ENCODE data around the gene PDCD1. TPM values are rescaled to one million over a fixed set of nuclear protein-coding genes. Genes with fewer than 3 reads are reported as not detected.

PDCD1 gene
- total RNA-seq, 2 experiments from 2014 or later, result 2.4 to 2.5 TPM

DNA sequence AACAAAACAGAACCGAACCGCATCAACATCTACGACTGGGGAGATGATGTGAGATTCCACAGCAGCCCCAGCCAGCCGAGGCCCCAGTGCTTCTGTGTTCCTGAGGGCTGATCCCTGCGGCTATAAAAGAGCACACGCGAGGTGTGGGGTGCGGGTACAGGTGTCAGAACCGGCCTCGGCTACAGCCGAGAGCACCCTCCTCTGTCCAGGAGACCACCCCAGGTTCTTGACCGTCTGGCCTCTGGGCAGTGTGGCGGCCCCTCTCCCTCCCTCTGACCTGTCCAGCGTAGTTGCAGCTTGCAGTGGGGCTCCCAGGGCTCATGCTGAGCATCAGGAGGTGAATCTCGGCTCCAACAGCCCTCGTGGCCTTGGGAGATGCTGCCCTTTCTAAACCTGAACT, 34.6 kb upstream of the PDCD1 start:
- Mint-ChIP-seq H3K9me3 (ENCODE audit: insufficient read depth) (no peaks in the 10 kb centered on the region), H3K4me3 (no peak overlapping the region), H3K27me3 (ENCODE audit: low read depth) (no peaks in the 10 kb centered on the region), H3K27ac (no peak overlapping the region), H3K36me3 (ENCODE audit: low read depth) (peaks cover 14% of the 10 kb centered on the region), H3K4me1 (ENCODE audit: low read depth) (peaks cover 5% of the 10 kb centered on the region)
- DNase-seq, result no peak
- ChIA-PET CTCF (no interaction called here), POLR2A (no interaction called here)
- ATAC-seq, result no peak

- Mint-ChIP-seq H3K4me3 (no peak overlapping the region), H3K27ac (no peak overlapping the region), H3K9me3 (ENCODE audit: insufficient read depth) (no peaks in the 10 kb centered on the region), H3K36me3 (ENCODE audit: low read depth) (peaks cover 18% of the 10 kb centered on the region), H3K4me1 (ENCODE audit: low read depth) (peaks cover 9% of the 10 kb centered on the region), H3K27me3 (ENCODE audit: low read depth) (no peaks in the 10 kb centered on the region)
- ChIA-PET POLR2A (no interaction called here), CTCF (no interaction called here)
- no peak for DNase-seq
- ATAC-seq, result no peak
Observed at GRCh38 chr2:241892299-241893137, 33.8 kb upstream of the PDCD1 start.

- ChIA-PET POLR2A (no interaction called here), CTCF (no interaction called here)
- DNase-seq (no peak), ATAC-seq (no peak)
- Mint-ChIP-seq H3K27ac (no peak overlapping the region), H3K27me3 (ENCODE audit: low read depth) (no peaks in the 10 kb centered on the region), H3K4me3 (no peak overlapping the region), H3K4me1 (ENCODE audit: low read depth) (peaks cover 9% of the 10 kb centered on the region), H3K36me3 (ENCODE audit: low read depth) (peaks cover 22% of the 10 kb centered on the region), H3K9me3 (ENCODE audit: insufficient read depth) (no peaks in the 10 kb centered on the region)
Observed at GRCh38 chr2:241891988-241892298, 33.2 kb upstream of the PDCD1 start.

- ATAC-seq (no peak), DNase-seq (no peak)
- H3K27ac Mint-ChIP-seq, result no peak overlapping the region
- ChIA-PET POLR2A (no interaction called here), CTCF (no interaction called here)
- H3K36me3 Mint-ChIP-seq (ENCODE audit: low read depth), result peaks cover 25% of the 10 kb centered on the region
- H3K4me3 Mint-ChIP-seq, result no peak overlapping the region
- H3K27me3 Mint-ChIP-seq (ENCODE audit: low read depth), result no peaks in the 10 kb centered on the region
- peaks cover 9% of the 10 kb centered on the region for H3K4me1 Mint-ChIP-seq (ENCODE audit: low read depth)
- H3K9me3 Mint-ChIP-seq (ENCODE audit: insufficient read depth), result no peaks in the 10 kb centered on the region
Observed at GRCh38 chr2:241891315-241891987, 32.8 kb upstream of the PDCD1 start.

- Mint-ChIP-seq H3K4me1 (ENCODE audit: low read depth) (peaks cover 9% of the 10 kb centered on the region), H3K27me3 (ENCODE audit: low read depth) (no peaks in the 10 kb centered on the region), H3K27ac (no peak overlapping the region), H3K4me3 (no peak overlapping the region), H3K36me3 (ENCODE audit: low read depth) (peaks cover 30% of the 10 kb centered on the region), H3K9me3 (ENCODE audit: insufficient read depth) (no peaks in the 10 kb centered on the region)
- CTCF ChIA-PET, result no interaction called here
- ATAC-seq, result no peak
- POLR2A ChIA-PET, result no interaction called here
- no peak for DNase-seq
Observed at GRCh38 chr2:241890524-241891235, 32.0 kb upstream of the PDCD1 start.

DNA sequence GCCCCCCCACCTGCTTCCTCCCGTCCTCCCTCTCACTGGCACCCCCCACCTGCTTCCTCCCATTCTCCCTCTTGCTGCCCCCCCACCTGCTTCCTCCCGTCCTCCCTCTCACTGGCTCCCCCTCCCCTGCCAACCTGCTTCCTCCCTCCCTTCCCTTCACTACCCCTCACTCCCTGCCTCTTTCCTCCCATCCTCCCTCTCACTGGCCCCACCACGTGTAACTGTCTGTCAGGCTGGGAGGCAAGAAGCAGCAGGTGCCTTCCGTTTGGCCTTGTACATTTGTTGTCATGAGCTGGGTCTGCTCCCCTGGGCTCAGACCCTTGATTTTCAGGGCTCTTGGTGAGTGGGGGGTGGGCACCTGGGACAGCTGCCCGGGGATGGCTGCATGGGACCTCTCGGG, 29.9 kb upstream of the PDCD1 start:
- ChIA-PET POLR2A (no interaction called here), CTCF (no interaction called here)
- H3K4me3 Mint-ChIP-seq, result no peak overlapping the region
- peak overlapping the region; percentile 52 for H3K27ac Mint-ChIP-seq
- no peaks in the 10 kb centered on the region for H3K9me3 Mint-ChIP-seq (ENCODE audit: insufficient read depth)
- no peaks in the 10 kb centered on the region for H3K27me3 Mint-ChIP-seq (ENCODE audit: low read depth)
- H3K36me3 Mint-ChIP-seq (ENCODE audit: low read depth), result peaks cover 39% of the 10 kb centered on the region
- ATAC-seq (no peak), DNase-seq (no peak)
- peaks cover 9% of the 10 kb centered on the region for H3K4me1 Mint-ChIP-seq (ENCODE audit: low read depth)

DNA sequence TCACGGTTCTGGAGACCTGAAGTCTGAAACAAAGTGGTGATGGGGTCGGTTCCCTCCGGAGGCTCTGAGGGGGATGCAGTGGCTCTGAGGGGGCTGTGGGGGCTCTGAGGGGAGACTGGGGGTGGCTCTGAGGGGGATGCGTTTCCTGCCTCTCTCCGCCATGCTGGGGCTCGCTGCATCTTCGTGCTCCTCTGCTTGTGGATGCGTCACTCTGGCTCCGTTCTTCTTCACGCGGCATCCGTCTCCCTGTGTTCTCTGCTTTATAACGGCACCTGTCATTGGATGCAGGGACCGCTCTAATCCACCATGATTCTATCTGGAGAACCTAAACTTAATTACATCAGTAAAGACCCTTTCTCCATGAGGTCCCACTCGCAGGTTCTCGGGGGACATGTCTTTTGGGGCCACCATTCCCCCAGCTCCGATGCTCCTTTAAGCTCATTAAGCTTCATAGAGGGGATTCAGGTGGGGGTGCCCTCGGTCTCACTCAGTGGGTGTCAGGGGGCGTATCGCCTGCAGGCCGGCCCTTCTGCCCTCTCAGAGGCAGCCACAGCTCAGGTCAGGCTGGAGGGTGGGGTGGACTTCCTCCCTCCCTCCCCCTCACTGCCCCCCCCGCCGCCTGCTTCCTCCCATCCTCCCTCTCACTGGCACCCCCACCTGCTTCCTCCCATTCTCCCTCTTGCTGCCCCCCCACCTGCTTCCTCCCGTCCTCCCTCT, 29.3 kb upstream of the PDCD1 start:
- ATAC-seq (no peak), DNase-seq (no peak)
- no peak overlapping the region for H3K4me3 Mint-ChIP-seq
- no peaks in the 10 kb centered on the region for H3K9me3 Mint-ChIP-seq (ENCODE audit: insufficient read depth)
- H3K4me1 Mint-ChIP-seq (ENCODE audit: low read depth), result peaks cover 12% of the 10 kb centered on the region
- no peaks in the 10 kb centered on the region for H3K27me3 Mint-ChIP-seq (ENCODE audit: low read depth)
- POLR2A ChIA-PET, result no interaction called here
- H3K36me3 Mint-ChIP-seq (ENCODE audit: low read depth), result peaks cover 42% of the 10 kb centered on the region
- peak overlapping the region; percentile 43 for H3K27ac Mint-ChIP-seq
- CTCF ChIA-PET, result no interaction called here

DNA sequence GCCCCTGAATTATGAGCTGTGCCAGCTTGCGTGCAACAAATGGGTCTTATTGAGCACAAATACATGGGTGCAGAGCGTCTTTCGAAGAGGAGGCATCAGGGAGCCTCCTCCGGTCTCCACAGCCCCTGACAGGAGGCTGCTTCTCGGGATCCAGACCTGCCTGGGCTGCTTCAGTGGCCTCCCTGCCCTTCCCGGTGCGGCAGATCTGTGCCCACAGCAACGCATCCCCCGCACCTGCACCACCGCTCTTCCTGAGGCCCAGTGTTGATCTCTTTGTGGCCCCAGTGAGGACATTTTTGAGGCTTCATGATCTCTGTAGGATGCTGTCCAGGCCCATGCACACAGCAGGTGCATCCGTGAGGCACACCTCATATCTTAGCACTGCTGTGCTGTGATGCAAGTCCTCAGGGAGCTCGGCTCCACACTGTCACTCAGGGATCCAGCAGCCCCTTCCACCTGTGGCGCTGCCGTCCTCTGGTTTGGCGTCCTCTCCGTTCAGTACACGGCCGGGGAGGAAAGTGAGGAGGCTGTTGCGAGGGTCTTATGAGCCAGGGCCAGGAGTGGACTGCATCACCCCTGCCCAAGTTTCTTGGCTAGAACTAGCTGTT, 28.2 kb upstream of the PDCD1 start:
- H3K27ac Mint-ChIP-seq, result no peak overlapping the region
- H3K4me1 Mint-ChIP-seq (ENCODE audit: low read depth), result peaks cover 22% of the 10 kb centered on the region
- H3K9me3 Mint-ChIP-seq (ENCODE audit: insufficient read depth), result no peaks in the 10 kb centered on the region
- ATAC-seq (no peak), DNase-seq (no peak)
- peaks cover 45% of the 10 kb centered on the region for H3K36me3 Mint-ChIP-seq (ENCODE audit: low read depth)
- POLR2A ChIA-PET, result no interaction called here
- no peaks in the 10 kb centered on the region for H3K27me3 Mint-ChIP-seq (ENCODE audit: low read depth)
- CTCF ChIA-PET, result interaction anchor here (1.2 kb wide), 1 partner anchor 185 kb away, joined by 3 read pairs; the partner anchor contains the start of gene ING5
- no peak overlapping the region for H3K4me3 Mint-ChIP-seq

- Mint-ChIP-seq H3K4me3 (no peak overlapping the region), H3K4me1 (ENCODE audit: low read depth) (peaks cover 27% of the 10 kb centered on the region), H3K27me3 (ENCODE audit: low read depth) (no peaks in the 10 kb centered on the region), H3K36me3 (ENCODE audit: low read depth) (peaks cover 45% of the 10 kb centered on the region), H3K27ac (no peak overlapping the region), H3K9me3 (ENCODE audit: insufficient read depth) (no peaks in the 10 kb centered on the region)
- ATAC-seq (no peak), DNase-seq (no peak)
- CTCF ChIA-PET, result interaction anchor here (1.2 kb wide), 1 partner anchor 184 kb away, joined by 3 read pairs; the partner anchor contains the start of gene ING5
- POLR2A ChIA-PET, result no interaction called here
Observed at GRCh38 chr2:241885946-241886643, 27.4 kb upstream of the PDCD1 start.

- ChIA-PET CTCF (no interaction called here), POLR2A (no interaction called here)
- Mint-ChIP-seq H3K4me1 (ENCODE audit: low read depth) (peaks cover 32% of the 10 kb centered on the region), H3K9me3 (ENCODE audit: insufficient read depth) (no peaks in the 10 kb centered on the region), H3K27ac (no peak overlapping the region), H3K4me3 (no peak overlapping the region), H3K36me3 (ENCODE audit: low read depth) (peaks cover 45% of the 10 kb centered on the region), H3K27me3 (ENCODE audit: low read depth) (no peaks in the 10 kb centered on the region)
- ATAC-seq (no peak), DNase-seq (no peak)
Observed at GRCh38 chr2:241885291-241885945, 26.7 kb upstream of the PDCD1 start.

DNA sequence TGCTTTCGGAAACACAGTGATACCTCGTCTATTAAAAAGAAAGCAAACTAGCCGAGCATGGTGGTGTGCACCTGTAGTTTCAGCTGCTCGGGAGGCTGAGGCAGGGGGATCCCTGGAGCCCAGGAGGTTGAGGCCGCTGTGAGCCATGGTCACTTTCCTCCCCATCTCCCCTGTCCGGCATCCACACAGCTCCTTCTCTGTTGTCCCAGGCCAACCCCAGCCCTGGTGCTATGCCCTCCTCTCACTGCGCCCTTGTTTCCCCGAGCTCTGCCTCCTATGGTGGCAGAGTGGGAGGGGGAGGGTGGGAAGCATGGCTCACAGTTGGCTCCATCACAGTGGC, 26.2 kb upstream of the PDCD1 start:
- POLR2A ChIA-PET, result no interaction called here
- CTCF ChIA-PET, result no interaction called here
- Mint-ChIP-seq H3K4me3 (no peak overlapping the region), H3K27me3 (ENCODE audit: low read depth) (no peaks in the 10 kb centered on the region), H3K36me3 (ENCODE audit: low read depth) (peaks cover 45% of the 10 kb centered on the region), H3K4me1 (ENCODE audit: low read depth) (peaks cover 37% of the 10 kb centered on the region), H3K27ac (no peak overlapping the region), H3K9me3 (ENCODE audit: insufficient read depth) (no peaks in the 10 kb centered on the region)
- no peak for DNase-seq
- no peak for ATAC-seq
